DND-41 (cell line): ENCODE measurements around the gene GNPTG.
"Not testable (repeated sequence)": the region's sequence is repeated elsewhere in the genome, so short reads cannot be mapped to it uniquely, and the experiment has no call there.

Experiments
- ATAC-seq: fragments of 200-7000 bp; cut with Tn5 transposase; 3 replicates; pipeline ENCODE4 v1.9.1; 2021; ENCODE audit warnings: low read depth; ENCODE audit not compliant: insufficient read depth
- DNase-seq: peaks from one replicate; pipeline ENCODE4 v3.0.0-alpha.2; 2020
- H2AFZ ChIP-seq: 2 replicates; pipeline ENCODE4 v1.6.0; 2012; ENCODE audit warnings: low read depth, low read length
- H3K27ac ChIP-seq: 2 replicates; pipeline ENCODE4 v1.5.1; 2012; ENCODE audit warnings: low read length, inconsistent platforms
- H3K27me3 ChIP-seq: fragments of 200-600 bp; sonication (generic); 2 replicates; pipeline ENCODE4 v1.6.0; 2012; ENCODE audit warnings: low read length, mild to moderate bottlenecking, inconsistent platforms; ENCODE audit not compliant: insufficient read depth, poor library complexity
- H3K36me3 ChIP-seq: 2 replicates; pipeline ENCODE4 v1.5.1; 2012; ENCODE audit warnings: low read length, inconsistent platforms; ENCODE audit not compliant: insufficient read depth
- H3K4me1 ChIP-seq: 2 replicates; pipeline ENCODE4 v1.5.1; 2012; ENCODE audit warnings: mild to moderate bottlenecking, low read length; ENCODE audit not compliant: insufficient read depth
- H3K4me2 ChIP-seq: 2 replicates; pipeline ENCODE4 v1.6.0; 2012; ENCODE audit warnings: mild to moderate bottlenecking, moderate library complexity, low read length, inconsistent platforms; ENCODE audit not compliant: insufficient read depth
- H3K4me3 ChIP-seq, 2 experiments: fragments of 200-600 bp in 1 of 2; shearing (Covaris generic) in 1 of 2; 2 replicates each; pipeline ENCODE4 v1.5.1; 2012 to 2016; ENCODE audit warnings: inconsistent platforms in 2 of 2, low read length in 2 of 2, mild to moderate bottlenecking in 2 of 2, low read depth in 1 of 2, moderate library complexity in 1 of 2
- H3K79me2 ChIP-seq: 2 replicates; pipeline ENCODE4 v1.6.0; 2012; ENCODE audit warnings: low read length, inconsistent platforms; ENCODE audit not compliant: insufficient read depth
- H3K9ac ChIP-seq: 2 replicates; pipeline ENCODE4 v1.6.0; 2012; ENCODE audit warnings: low read depth, mild to moderate bottlenecking, inconsistent platforms, low read length, moderate library complexity
- H3K9me3 ChIP-seq: 2 replicates; pipeline ENCODE4 v1.5.1; 2012; ENCODE audit warnings: low read length, moderate library complexity, mild to moderate bottlenecking, inconsistent platforms; ENCODE audit not compliant: insufficient read depth, severe bottlenecking
- H4K20me1 ChIP-seq: 2 replicates; pipeline ENCODE4 v1.6.0; 2012; ENCODE audit warnings: low read length; ENCODE audit not compliant: insufficient read depth
- CTCF ChIP-seq: IDR thresholded peaks from 2 replicates; pipeline ENCODE4 v1.5.1; 2012; ENCODE audit warnings: borderline replicate concordance, low read length, moderate library complexity, mild to moderate bottlenecking; ENCODE audit not compliant: poor library complexity, severe bottlenecking; ENCODE audit errors: extremely low read depth
- EZH2 ChIP-seq: IDR thresholded peaks from 3 replicates; pipeline ENCODE4 v1.6.1; 2012; ENCODE audit warnings: borderline replicate concordance, low read depth, mild to moderate bottlenecking, moderate library complexity, low read length, inconsistent platforms; ENCODE audit not compliant: severe bottlenecking

GNPTG gene

DNA sequence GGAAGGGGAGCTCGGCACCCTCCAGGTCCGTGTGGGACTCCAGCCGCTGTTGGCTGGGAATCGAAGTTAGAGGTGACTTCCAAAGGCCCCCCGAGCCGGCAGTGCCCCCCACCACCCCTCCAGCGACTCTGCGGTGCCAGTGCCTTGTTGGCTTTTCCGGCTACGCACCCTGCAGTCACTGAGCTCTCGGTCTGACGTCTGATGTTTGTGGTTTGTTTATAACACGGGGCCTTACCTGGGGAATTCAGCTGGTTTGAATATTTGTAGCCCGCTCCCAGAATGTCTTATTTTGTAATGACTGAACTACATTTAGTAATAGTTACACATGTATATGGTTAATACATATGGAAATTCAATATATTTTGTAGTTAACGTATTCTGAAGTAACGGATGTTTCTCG, 25.3 kb upstream of the GNPTG start:
- peaks cover 3% of the 10 kb centered on the region; the same call in 1 of the 2 replicates for H3K79me2 ChIP-seq
- no peak for DNase-seq
- H3K27ac ChIP-seq, result no peak overlapping the region
- TF ChIP-seq CTCF (no peak), EZH2 (no peak)
- H3K27me3 ChIP-seq, result no peaks in the 10 kb centered on the region
- H3K4me2 ChIP-seq, result no peak overlapping the region
- H3K4me1 ChIP-seq, result no peaks in the 10 kb centered on the region
- no peak overlapping the region for H3K9ac ChIP-seq
- H3K36me3 ChIP-seq, result peaks cover 40% of the 10 kb centered on the region
- H3K4me3 ChIP-seq, result no peak overlapping the region
- H3K9me3 ChIP-seq, result no peaks in the 10 kb centered on the region
- no peak overlapping the region for H2AFZ ChIP-seq
- no peak for ATAC-seq
- peaks cover 43% of the 10 kb centered on the region for H4K20me1 ChIP-seq

- no peaks in the 10 kb centered on the region for H3K9me3 ChIP-seq
- TF ChIP-seq CTCF (no peak), EZH2 (no peak)
- no peak for ATAC-seq
- H3K4me1 ChIP-seq, result peaks cover 4% of the 10 kb centered on the region; the same call in 1 of the 2 replicates
- H3K9ac ChIP-seq, result no peak overlapping the region
- H3K27me3 ChIP-seq, result no peaks in the 10 kb centered on the region
- DNase-seq, result no peak
- peaks cover 38% of the 10 kb centered on the region for H4K20me1 ChIP-seq
- peaks cover 33% of the 10 kb centered on the region for H3K36me3 ChIP-seq
- no peak overlapping the region for H3K4me2 ChIP-seq
- H3K4me3 ChIP-seq, result no peak overlapping the region
- H3K79me2 ChIP-seq, result no peaks in the 10 kb centered on the region; the same call in 1 of the 2 replicates
- no peak overlapping the region for H2AFZ ChIP-seq
- H3K27ac ChIP-seq, result no peak overlapping the region
Observed at GRCh38 chr16:1326946-1327618, 24.6 kb upstream of the GNPTG start.

DNA sequence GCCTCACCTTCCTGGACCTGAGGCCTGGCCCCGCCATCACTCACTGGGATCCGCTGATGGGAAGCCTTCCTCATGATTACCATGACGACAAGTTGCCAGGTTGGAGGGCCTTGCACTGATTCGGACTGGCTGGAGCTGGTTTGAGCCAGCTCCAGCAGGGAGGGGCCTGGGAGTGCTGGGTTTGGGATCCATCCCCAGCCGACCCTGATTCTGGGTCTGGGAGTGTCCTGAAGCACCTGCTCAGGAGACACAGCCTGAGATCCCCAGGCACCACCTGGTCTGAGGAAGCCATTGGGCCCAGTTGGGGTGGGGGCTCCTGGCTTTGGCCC, 24.1 kb upstream of the GNPTG start:
- H4K20me1 ChIP-seq, result peaks cover 38% of the 10 kb centered on the region
- H3K4me1 ChIP-seq, result peaks cover 4% of the 10 kb centered on the region; the same call in 1 of the 2 replicates
- TF ChIP-seq CTCF (no peak), EZH2 (no peak)
- H3K9ac ChIP-seq, result no peak overlapping the region
- H3K27me3 ChIP-seq, result no peaks in the 10 kb centered on the region
- H2AFZ ChIP-seq, result no peak overlapping the region
- peaks cover 29% of the 10 kb centered on the region for H3K36me3 ChIP-seq
- no peak overlapping the region for H3K4me3 ChIP-seq
- H3K27ac ChIP-seq, result no peak overlapping the region
- DNase-seq (no peak), ATAC-seq (no peak)
- H3K4me2 ChIP-seq, result no peak overlapping the region
- H3K79me2 ChIP-seq, result no peaks in the 10 kb centered on the region; the same call in 1 of the 2 replicates
- no peaks in the 10 kb centered on the region for H3K9me3 ChIP-seq

GRCh38 chr16:1328136-1328535, 23.6 kb upstream of the GNPTG start:
- not testable (repeated sequence) for H3K9me3 ChIP-seq, ATAC-seq, H2AFZ ChIP-seq, H3K27ac ChIP-seq, H3K4me1 ChIP-seq, H3K9ac ChIP-seq, H3K4me2 ChIP-seq, H3K27me3 ChIP-seq, H3K79me2 ChIP-seq, H3K4me3 ChIP-seq, DNase-seq
- Histone ChIP-seq H4K20me1 (peaks cover 38% of the 10 kb centered on the region), H3K36me3 (peaks cover 27% of the 10 kb centered on the region)

DNA sequence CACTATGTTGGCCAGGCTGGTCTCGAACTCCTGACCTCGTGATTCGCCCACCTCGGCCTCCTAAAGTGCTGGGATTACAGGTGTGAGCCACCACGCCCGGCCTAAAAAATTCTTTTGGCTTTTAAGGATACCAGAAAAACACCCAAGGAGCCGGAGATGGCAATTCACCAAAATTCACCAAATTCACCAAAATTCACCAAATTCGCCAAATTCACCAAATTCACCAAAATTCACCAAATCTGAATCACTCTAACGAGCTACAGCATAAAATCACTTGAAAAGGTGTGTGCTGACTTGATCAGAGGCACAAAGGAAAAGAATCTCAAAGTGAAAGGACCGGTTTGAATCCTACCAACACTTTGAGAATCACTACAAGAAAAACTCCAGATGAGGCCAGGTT, 22.8 kb upstream of the GNPTG start:
- not testable (repeated sequence) for H2AFZ ChIP-seq, H3K9ac ChIP-seq, ATAC-seq, H3K4me3 ChIP-seq, H3K4me2 ChIP-seq, DNase-seq, H3K27ac ChIP-seq, H3K27me3 ChIP-seq, H3K9me3 ChIP-seq, H3K79me2 ChIP-seq, H3K4me1 ChIP-seq
- Histone ChIP-seq H3K36me3 (peaks cover 18% of the 10 kb centered on the region), H4K20me1 (peaks cover 29% of the 10 kb centered on the region)
